ENCODE measurements around the gene GSTA1. TPM values are rescaled to one million over a fixed set of nuclear protein-coding genes. Genes with fewer than 3 reads are reported as not detected.
"Not testable (repeated sequence)": the region's sequence is repeated elsewhere in the genome, so short reads cannot be mapped to it uniquely, and the experiment has no call there.

The GSTA1 gene
- total and polyA plus RNA-seq, 3 experiments from 2014 or later, result not detected

- H3K4me3 ChIP-seq (ENCODE audit: low read length); H3K4me1 Mint-ChIP-seq; POLR2A ChIA-PET; H3K27me3 ChIP-seq (ENCODE audit: insufficient read depth, low read length, poor library complexity, severe bottlenecking); CTCF ChIA-PET; H3K4me1 ChIP-seq (ENCODE audit: insufficient read depth, low read length); H3K9me3 Mint-ChIP-seq; H3K9me3 ChIP-seq (ENCODE audit: low read length); H3K36me3 ChIP-seq (ENCODE audit: insufficient read depth, low read length); H3K27ac ChIP-seq (ENCODE audit: low read depth, low read length); DNase-seq; H3K27ac Mint-ChIP-seq; H3K4me3 Mint-ChIP-seq; H3K36me3 Mint-ChIP-seq: not testable (repeated sequence)
- peaks cover 17 to 48% of the 10 kb centered on the region in 2 donors for H3K27me3 Mint-ChIP-seq
These were observed 9.2 kb downstream of the GSTA1 start for GRCh38 chr6:52794366-52794765.

GRCh38 chr6:52790861-52791260 is 12.8 kb downstream of the GSTA1 start:
- Mint-ChIP-seq H3K27ac (no peak overlapping the region), H3K4me1 (no peaks in the 10 kb centered on the region), H3K9me3 (peaks cover 0 to 5% (median 3%) of the 10 kb centered on the region in 5 donors), H3K36me3 (peaks cover 0 to 1% (median 0%) of the 10 kb centered on the region in 3 donors), H3K4me3 (no peak overlapping the region), H3K27me3 (peaks cover 11 to 45% of the 10 kb centered on the region in 2 donors)
- Histone ChIP-seq H3K9me3 (ENCODE audit: low read length) (no peaks in the 10 kb centered on the region), H3K27ac (ENCODE audit: low read depth, low read length) (no peak overlapping the region), H3K4me1 (ENCODE audit: insufficient read depth, low read length) (no peaks in the 10 kb centered on the region), H3K36me3 (ENCODE audit: insufficient read depth, low read length) (no peaks in the 10 kb centered on the region), H3K4me3 (ENCODE audit: low read length) (no peak overlapping the region), H3K27me3 (ENCODE audit: insufficient read depth, low read length, poor library complexity, severe bottlenecking) (peaks cover 1% of the 10 kb centered on the region)
- no peak for DNase-seq
- ChIA-PET CTCF (no interaction called here), POLR2A (no interaction called here)

DNA sequence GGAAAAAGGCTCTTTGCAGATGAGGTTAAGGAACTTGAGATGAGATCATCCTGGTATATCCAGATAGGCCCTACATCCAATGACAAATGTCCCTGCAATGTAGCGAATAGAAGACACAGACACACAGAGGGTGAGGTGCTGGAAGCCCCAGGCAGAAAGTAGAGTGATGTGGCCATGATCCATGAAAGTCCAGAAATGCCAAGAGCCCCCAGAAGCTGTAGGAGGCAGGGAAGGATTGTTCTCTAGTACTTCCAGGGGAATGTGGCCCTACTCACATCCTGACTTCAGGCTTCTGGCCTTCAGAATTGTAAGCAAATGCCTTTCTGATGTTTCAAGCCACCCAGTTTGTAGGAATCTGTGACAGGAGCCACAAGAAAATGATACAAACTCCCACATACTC is 14.0 kb downstream of the GSTA1 start:
- H3K36me3 ChIP-seq (ENCODE audit: insufficient read depth, low read length); H3K9me3 Mint-ChIP-seq; H3K36me3 Mint-ChIP-seq; H3K27ac ChIP-seq (ENCODE audit: low read depth, low read length); H3K4me3 Mint-ChIP-seq; H3K4me3 ChIP-seq (ENCODE audit: low read length); POLR2A ChIA-PET; CTCF ChIA-PET; H3K27ac Mint-ChIP-seq; H3K4me1 ChIP-seq (ENCODE audit: insufficient read depth, low read length); H3K9me3 ChIP-seq (ENCODE audit: low read length); H3K4me1 Mint-ChIP-seq; H3K27me3 ChIP-seq (ENCODE audit: insufficient read depth, low read length, poor library complexity, severe bottlenecking); DNase-seq: not testable (repeated sequence)
- H3K27me3 Mint-ChIP-seq, result peaks cover 7 to 43% of the 10 kb centered on the region in 2 donors

GRCh38 chr6:52788478-52788877 is 15.1 kb downstream of the GSTA1 start:
- Histone ChIP-seq H3K27ac (ENCODE audit: low read depth, low read length) (no peak overlapping the region), H3K4me1 (ENCODE audit: insufficient read depth, low read length) (no peaks in the 10 kb centered on the region), H3K9me3 (ENCODE audit: low read length) (no peaks in the 10 kb centered on the region), H3K27me3 (ENCODE audit: insufficient read depth, low read length, poor library complexity, severe bottlenecking) (peaks cover 4% of the 10 kb centered on the region), H3K36me3 (ENCODE audit: insufficient read depth, low read length) (no peaks in the 10 kb centered on the region), H3K4me3 (ENCODE audit: low read length) (no peak overlapping the region)
- Mint-ChIP-seq H3K9me3 (peaks cover 0 to 5% (median 3%) of the 10 kb centered on the region in 5 donors), H3K27me3 (peaks cover 7 to 46% of the 10 kb centered on the region in 2 donors), H3K27ac (no peak overlapping the region), H3K36me3 (peaks cover 0 to 1% (median 0%) of the 10 kb centered on the region in 3 donors), H3K4me1 (no peaks in the 10 kb centered on the region), H3K4me3 (no peak overlapping the region)
- CTCF ChIA-PET, result no interaction called here
- POLR2A ChIA-PET, result no interaction called here
- DNase-seq, result no peak

- POLR2A ChIA-PET, result no interaction called here
- Histone ChIP-seq H3K4me3 (ENCODE audit: low read length) (no peak overlapping the region), H3K9me3 (ENCODE audit: low read length) (no peaks in the 10 kb centered on the region), H3K27ac (ENCODE audit: low read depth, low read length) (no peak overlapping the region), H3K4me1 (ENCODE audit: insufficient read depth, low read length) (no peaks in the 10 kb centered on the region), H3K36me3 (ENCODE audit: insufficient read depth, low read length) (no peaks in the 10 kb centered on the region), H3K27me3 (ENCODE audit: insufficient read depth, low read length, poor library complexity, severe bottlenecking) (peaks cover 4% of the 10 kb centered on the region)
- H3K9me3 Mint-ChIP-seq, result peaks cover 0 to 5% (median 3%) of the 10 kb centered on the region in 5 donors
- H3K4me3 Mint-ChIP-seq, result no peak overlapping the region
- DNase-seq, result no peak
- H3K27me3 Mint-ChIP-seq, result peaks cover 6 to 41% of the 10 kb centered on the region in 2 donors
- H3K27ac Mint-ChIP-seq, result no peak overlapping the region
- H3K4me1 Mint-ChIP-seq, result no peaks in the 10 kb centered on the region
- H3K36me3 Mint-ChIP-seq, result peaks cover 0 to 1% (median 0%) of the 10 kb centered on the region in 3 donors
- CTCF ChIA-PET, result no interaction called here
These were observed 15.7 kb downstream of the GSTA1 start for GRCh38 chr6:52787917-52788316.

DNA sequence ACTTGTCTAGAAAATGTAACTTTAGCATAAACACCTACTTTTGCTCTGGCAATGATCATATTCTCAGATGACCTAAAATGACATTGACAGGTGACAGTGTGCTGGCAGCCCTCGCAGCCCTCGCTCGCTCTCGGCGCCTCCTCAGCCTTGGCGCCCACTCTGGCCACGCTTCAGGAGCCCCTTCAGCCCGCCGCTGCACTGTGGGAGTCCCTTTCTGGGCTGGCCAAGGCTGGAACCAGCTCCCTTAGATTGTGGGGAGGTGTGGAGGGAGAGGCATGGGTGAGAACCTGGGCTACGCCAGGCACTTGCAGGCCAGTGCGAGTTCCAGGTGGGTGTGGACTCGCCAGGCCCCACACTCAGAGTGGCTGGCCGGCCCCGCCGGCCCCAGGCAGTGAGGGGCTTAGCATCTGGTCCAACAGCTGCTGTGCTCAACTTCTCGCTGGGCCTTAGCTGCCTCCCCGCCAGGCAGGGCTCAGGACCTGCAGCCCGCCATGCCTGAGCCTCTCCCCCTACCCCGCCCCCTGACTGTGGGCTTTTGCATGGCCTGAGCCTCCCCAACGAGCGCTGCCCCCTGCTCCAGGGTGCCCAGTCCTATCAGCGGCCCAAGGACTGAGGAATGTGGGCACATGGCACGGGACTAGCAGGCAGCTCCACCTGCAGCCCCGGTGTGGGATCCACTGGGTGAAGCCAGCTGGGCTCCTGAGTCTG is 17.2 kb downstream of the GSTA1 start:
- Histone ChIP-seq H3K9me3 (ENCODE audit: low read length) (no peaks in the 10 kb centered on the region), H3K27me3 (ENCODE audit: insufficient read depth, low read length, poor library complexity, severe bottlenecking) (peaks cover 4% of the 10 kb centered on the region), H3K4me1 (ENCODE audit: insufficient read depth, low read length) (no peaks in the 10 kb centered on the region), H3K4me3 (ENCODE audit: low read length) (no peak overlapping the region), H3K27ac (ENCODE audit: low read depth, low read length) (no peak overlapping the region), H3K36me3 (ENCODE audit: insufficient read depth, low read length) (no peaks in the 10 kb centered on the region)
- Mint-ChIP-seq H3K27me3 (peaks cover 4 to 36% of the 10 kb centered on the region in 2 donors), H3K27ac (no peak overlapping the region), H3K4me3 (no peak overlapping the region), H3K4me1 (no peaks in the 10 kb centered on the region), H3K9me3 (no peaks in the 10 kb centered on the region), H3K36me3 (peaks cover 0 to 1% (median 0%) of the 10 kb centered on the region in 3 donors)
- ChIA-PET CTCF (no interaction called here), POLR2A (no interaction called here)
- no peak for DNase-seq

GRCh38 chr6:52782696-52783274 is 20.8 kb downstream of the GSTA1 start:
- CTCF ChIA-PET; H3K36me3 Mint-ChIP-seq; H3K4me1 Mint-ChIP-seq; H3K9me3 ChIP-seq (ENCODE audit: low read length); H3K4me3 ChIP-seq (ENCODE audit: low read length); H3K27ac ChIP-seq (ENCODE audit: low read depth, low read length); H3K36me3 ChIP-seq (ENCODE audit: insufficient read depth, low read length); H3K4me3 Mint-ChIP-seq; POLR2A ChIA-PET; DNase-seq; H3K4me1 ChIP-seq (ENCODE audit: insufficient read depth, low read length); H3K9me3 Mint-ChIP-seq; H3K27me3 ChIP-seq (ENCODE audit: insufficient read depth, low read length, poor library complexity, severe bottlenecking); H3K27ac Mint-ChIP-seq: not testable (repeated sequence)
- peaks cover 2 to 42% of the 10 kb centered on the region in 2 donors for H3K27me3 Mint-ChIP-seq

- H3K9me3 Mint-ChIP-seq; H3K4me3 ChIP-seq (ENCODE audit: low read length); DNase-seq; H3K9me3 ChIP-seq (ENCODE audit: low read length); H3K4me1 ChIP-seq (ENCODE audit: insufficient read depth, low read length); H3K4me1 Mint-ChIP-seq; H3K36me3 Mint-ChIP-seq; H3K36me3 ChIP-seq (ENCODE audit: insufficient read depth, low read length); CTCF ChIA-PET; H3K27me3 ChIP-seq (ENCODE audit: insufficient read depth, low read length, poor library complexity, severe bottlenecking); H3K4me3 Mint-ChIP-seq; POLR2A ChIA-PET; H3K27ac Mint-ChIP-seq; H3K27ac ChIP-seq (ENCODE audit: low read depth, low read length): not testable (repeated sequence)
- H3K27me3 Mint-ChIP-seq, result peaks cover 7 to 48% of the 10 kb centered on the region in 2 donors
These were observed 21.4 kb downstream of the GSTA1 start for GRCh38 chr6:52782209-52782608.
